COLO829 (cell line): Measurements from ENCODE around the gene ANKRD23.
"Not testable (repeated sequence)": the region's sequence is repeated elsewhere in the genome, so short reads cannot be mapped to it uniquely, and the experiment has no call there.

Experiments
- DNase-seq: peaks from one replicate; pipeline ENCODE4 v3.0.0; 2012; ENCODE audit warnings: low spot score

ANKRD23 gene

DNA sequence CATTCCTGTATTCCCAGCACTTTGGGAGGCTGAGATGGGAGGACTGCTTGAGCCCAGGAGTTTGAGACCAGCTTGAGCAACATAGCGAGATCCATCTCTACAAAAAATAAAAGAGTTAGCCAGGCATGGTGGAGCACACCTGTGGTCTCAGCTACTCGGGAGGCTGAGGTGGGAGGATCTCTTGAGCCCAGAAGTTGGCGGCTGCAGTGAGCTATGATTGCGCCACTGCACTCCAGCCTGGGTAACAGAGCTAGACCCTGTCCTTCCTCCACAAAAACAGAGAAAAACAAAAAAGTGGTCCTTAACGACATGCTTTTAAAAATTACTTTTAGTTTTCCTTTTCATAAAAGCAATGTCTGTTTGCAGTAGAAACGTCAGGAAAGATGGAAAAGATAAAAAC, 47.3 kb downstream of the ANKRD23 start:
- not testable (repeated sequence) for DNase-seq

DNA sequence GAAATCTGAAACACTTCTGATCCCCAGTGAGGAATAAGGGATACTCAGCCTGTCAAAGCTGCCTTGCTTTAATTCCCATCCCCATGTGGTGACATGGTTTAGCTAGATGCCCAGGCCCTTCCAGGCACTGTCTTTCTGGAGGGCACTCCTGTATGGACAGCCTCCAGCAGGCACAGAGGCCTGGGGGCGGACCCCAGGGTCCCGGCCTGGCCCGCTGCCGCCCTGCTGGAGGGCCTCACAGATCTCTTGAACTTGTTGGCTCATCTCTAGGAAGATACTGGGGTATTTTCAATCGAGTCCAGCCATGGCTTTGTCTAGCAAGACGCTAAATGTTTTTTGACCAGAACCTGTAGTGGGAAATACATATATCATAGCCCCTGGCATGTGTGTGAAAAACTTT, 48.7 kb downstream of the ANKRD23 start:
- no peak for DNase-seq

DNA sequence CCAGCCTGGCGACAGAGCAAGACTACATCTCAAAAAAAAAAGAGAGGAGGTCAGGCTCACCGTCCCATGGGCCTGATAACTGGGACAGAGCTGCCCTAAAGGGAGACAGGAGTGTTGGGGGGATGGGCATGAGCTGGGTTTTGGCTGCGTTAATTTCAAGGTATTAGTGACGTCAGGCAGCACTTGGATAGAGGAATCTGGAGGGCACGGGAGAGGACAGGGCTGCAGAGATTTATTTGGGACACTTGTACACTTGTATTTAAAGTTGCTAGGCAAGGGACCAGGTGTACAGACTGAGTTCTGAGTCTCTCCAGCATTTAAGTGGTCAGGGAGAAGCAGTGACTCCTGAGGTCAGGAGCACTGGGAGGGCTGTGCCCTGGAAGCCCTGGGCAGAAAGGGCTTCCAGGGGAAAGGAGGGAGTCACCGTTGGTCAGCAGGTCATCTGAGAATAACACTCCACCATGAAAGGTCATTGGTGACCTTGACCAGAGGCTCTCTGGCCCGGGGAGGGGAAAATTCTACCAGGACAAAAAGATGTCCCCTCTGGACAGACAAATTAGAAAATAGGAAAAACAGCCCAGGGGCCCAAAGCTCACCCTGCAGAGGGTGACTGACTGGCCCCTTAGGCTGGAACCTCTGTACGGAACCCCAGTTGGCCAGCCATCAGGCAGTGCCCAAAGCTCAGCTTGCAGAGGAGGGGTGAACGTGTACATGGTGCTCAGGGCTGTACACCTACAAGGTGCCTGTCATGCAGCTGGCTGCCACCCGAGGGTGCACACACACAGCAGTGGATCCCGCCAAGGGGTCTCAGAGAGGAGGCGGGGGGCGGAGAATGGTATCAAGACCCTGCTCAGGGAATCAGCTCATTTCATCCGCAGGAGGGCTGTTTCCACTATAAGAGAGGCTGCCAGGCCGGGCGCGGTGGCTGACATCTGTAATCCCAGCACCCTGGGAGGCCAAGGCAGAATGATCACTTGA, 50.8 kb downstream of the ANKRD23 start:
- no peak for DNase-seq

DNA sequence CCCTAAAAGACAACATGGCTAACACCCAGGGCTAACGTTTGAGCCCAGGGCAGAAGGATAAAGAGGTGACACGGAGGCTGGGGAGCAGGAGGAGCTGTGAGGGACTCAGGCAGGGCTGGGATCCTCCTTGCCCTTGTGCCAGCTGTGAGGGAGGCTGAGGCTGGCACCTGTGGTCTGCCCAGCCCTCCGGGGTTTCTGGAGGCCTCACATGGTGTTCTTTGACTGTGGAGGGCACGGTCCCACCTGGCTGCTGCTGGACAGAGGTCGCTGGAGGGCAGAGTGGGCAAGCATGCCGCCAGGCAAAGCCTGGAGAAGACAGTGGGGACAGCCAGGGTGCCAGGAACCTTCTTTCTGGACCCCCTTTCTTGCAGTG, 54.6 kb downstream of the ANKRD23 start:
- no peak for DNase-seq

DNA sequence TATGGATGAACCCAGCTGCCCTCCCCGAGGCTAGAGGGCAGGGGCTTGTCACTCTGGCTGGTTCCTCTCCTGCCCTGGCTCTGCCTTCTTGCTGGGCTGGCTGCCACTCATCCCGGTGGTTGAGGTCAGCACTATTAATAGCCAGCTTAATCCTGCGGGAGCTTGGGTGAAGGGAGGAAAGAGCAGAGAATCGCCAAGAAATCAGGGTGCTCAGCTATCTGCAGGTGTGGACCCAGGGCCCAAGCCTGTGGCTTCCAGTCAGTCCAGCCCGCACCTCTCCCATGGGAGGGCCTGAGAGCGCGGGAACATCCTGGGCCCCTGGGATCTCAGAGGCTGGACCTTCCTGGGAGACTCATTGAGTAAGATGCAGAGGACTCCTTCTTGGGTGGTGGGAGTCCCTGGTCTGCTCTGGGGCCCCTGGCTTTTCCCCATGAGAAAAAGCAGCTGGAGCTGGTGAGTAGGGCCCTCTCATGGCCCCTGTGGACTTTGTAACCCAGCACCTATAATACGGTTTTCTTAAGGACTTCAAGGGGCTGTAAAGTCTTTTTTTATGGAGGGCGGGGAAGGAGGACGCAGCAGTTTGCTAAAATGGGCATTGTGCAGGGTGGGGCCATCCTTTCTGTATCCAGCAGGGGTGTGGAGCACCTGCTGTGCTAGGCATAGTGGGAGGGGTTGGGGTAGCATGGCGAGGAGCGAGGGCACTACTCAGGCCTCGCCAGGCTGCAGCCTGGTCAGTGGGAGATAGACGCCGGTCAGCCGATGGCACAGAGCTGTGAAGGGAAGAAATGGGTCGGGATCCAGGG, 55.2 kb downstream of the ANKRD23 start:
- no peak for DNase-seq
